ENCODE data around the gene MOSPD3. TPM values are rescaled to one million over a fixed set of nuclear protein-coding genes. Genes with fewer than 3 reads are reported as not detected.

MOSPD3 gene
- total RNA-seq, 1 donor from 2014 or later = 11.8 TPM

DNA sequence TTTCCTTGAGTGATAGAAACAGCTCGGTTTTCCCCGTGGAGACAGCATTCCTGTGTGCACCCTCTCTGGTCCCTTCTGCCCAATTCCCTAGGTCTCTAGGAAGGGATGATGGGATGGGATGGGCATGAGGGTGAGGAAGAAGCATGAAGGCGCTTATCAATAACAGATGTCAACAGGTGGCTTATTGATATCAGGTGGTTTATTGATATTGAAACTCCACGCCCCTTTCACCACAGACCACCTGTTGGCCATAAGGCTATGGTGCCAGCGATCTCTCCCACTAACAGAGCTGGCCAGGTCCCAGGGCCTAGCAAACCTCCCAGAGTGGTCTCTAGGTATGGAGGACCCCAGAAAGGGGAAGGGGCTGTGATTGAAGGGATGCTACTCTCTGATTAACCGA is 7.9 kb downstream of the MOSPD3 start:
- intact Hi-C loops (cut with DNase I) = no loop called here
- peaks cover 0 to 11% of the 10 kb centered on the region in 2 donors for H3K36me3 ChIP-seq
- H3K4me3 ChIP-seq = no peak overlapping the region
- TF ChIP-seq POLR2A (IDR thresholded peaks at IDR 0.05) = no peak
- TF ChIP-seq, protein P1, sequence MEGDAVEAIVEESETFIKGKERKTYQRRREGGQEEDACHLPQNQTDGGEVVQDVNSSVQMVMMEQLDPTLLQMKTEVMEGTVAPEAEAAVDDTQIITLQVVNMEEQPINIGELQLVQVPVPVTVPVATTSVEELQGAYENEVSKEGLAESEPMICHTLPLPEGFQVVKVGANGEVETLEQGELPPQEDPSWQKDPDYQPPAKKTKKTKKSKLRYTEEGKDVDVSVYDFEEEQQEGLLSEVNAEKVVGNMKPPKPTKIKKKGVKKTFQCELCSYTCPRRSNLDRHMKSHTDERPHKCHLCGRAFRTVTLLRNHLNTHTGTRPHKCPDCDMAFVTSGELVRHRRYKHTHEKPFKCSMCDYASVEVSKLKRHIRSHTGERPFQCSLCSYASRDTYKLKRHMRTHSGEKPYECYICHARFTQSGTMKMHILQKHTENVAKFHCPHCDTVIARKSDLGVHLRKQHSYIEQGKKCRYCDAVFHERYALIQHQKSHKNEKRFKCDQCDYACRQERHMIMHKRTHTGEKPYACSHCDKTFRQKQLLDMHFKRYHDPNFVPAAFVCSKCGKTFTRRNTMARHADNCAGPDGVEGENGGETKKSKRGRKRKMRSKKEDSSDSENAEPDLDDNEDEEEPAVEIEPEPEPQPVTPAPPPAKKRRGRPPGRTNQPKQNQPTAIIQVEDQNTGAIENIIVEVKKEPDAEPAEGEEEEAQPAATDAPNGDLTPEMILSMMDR (IDR thresholded peaks at IDR 0.05) = no peak
- H3K9me3 ChIP-seq = no peaks in the 10 kb centered on the region
- no peak overlapping the region for H3K27ac ChIP-seq
- H3K4me1 ChIP-seq = no peaks in the 10 kb centered on the region
- DNase-seq (ENCODE audit: extremely low spot score in 2 of 2) = no peak
- no peaks in the 10 kb centered on the region for H3K27me3 ChIP-seq

DNA sequence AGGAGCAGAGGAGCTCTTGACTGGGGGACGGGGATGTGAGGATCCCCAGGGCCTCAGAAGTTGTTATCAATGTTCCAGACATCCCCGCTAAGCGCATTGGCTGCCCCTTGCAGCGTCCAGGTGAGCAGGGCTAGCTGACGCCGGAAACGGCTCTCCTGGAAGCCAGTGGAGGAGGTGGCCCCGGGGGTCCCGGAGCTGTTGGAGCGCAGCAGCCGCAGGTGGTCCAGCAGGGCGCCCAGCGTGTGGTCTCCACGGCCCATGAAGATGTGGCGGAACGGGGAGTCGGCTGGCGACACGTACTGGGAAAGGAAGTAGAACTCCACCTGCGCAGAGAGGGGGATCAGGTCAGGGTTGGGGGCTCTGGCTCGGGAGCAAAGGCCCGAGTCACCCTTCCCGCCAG is 8.5 kb downstream of the MOSPD3 start:
- TF ChIP-seq, protein P1 (IDR thresholded peaks at IDR 0.05) = no peak
- TF ChIP-seq POLR2AphosphoS5 (IDR thresholded peaks at IDR 0.05; ENCODE audit: insufficient read depth in 1 of 2, low read depth in 1 of 2) (no peak), POLR2A (IDR thresholded peaks at IDR 0.05) (no peak)
- H3K4me3 ChIP-seq = no peak overlapping the region
- no peaks in the 10 kb centered on the region for H3K27me3 ChIP-seq
- H3K9me3 ChIP-seq = no peaks in the 10 kb centered on the region
- DNase-seq (ENCODE audit: extremely low spot score in 2 of 2) = no peak
- intact Hi-C loops (cut with DNase I) = no loop called here
- peaks cover under 1% of the 10 kb centered on the region for H3K4me1 ChIP-seq
- H3K36me3 ChIP-seq = peaks cover 0 to 5% of the 10 kb centered on the region in 2 donors
- H3K27ac ChIP-seq = no peak overlapping the region

DNA sequence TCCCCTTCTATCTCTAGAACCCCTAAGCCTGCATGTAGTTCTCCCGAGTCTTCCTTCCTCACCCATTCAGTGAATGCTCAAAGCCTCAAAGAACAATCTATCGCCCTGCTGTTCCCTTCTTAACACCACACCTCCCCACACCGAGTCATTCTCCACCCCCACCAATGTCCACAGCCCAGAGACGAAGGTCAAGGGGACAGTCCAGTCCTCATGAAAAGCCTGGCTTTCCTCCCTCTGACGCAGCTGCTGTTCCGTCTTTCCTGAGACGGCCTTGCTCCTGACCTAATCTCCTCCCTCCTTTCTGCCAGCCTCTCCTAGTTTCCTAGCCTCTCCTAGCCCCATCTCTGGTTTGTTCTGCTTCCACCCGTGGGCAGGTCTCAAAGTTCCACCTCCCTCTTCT is 9.2 kb downstream of the MOSPD3 start:
- Histone ChIP-seq H3K27ac (no peak overlapping the region), H3K4me1 (peaks cover 8% of the 10 kb centered on the region), H3K36me3 (peaks cover 0 to 5% of the 10 kb centered on the region in 2 donors), H3K27me3 (no peaks in the 10 kb centered on the region), H3K9me3 (no peaks in the 10 kb centered on the region), H3K4me3 (no peak overlapping the region)
- no peak for DNase-seq (ENCODE audit: extremely low spot score in 2 of 2)
- TF ChIP-seq POLR2A (IDR thresholded peaks at IDR 0.05) = no peak
- TF ChIP-seq, protein P1 (IDR thresholded peaks at IDR 0.05) = no peak
- no peak for TF ChIP-seq POLR2AphosphoS5 (IDR thresholded peaks at IDR 0.05; ENCODE audit: insufficient read depth in 1 of 2, low read depth in 1 of 2)
- intact Hi-C loops (cut with DNase I) = no loop called here

DNA sequence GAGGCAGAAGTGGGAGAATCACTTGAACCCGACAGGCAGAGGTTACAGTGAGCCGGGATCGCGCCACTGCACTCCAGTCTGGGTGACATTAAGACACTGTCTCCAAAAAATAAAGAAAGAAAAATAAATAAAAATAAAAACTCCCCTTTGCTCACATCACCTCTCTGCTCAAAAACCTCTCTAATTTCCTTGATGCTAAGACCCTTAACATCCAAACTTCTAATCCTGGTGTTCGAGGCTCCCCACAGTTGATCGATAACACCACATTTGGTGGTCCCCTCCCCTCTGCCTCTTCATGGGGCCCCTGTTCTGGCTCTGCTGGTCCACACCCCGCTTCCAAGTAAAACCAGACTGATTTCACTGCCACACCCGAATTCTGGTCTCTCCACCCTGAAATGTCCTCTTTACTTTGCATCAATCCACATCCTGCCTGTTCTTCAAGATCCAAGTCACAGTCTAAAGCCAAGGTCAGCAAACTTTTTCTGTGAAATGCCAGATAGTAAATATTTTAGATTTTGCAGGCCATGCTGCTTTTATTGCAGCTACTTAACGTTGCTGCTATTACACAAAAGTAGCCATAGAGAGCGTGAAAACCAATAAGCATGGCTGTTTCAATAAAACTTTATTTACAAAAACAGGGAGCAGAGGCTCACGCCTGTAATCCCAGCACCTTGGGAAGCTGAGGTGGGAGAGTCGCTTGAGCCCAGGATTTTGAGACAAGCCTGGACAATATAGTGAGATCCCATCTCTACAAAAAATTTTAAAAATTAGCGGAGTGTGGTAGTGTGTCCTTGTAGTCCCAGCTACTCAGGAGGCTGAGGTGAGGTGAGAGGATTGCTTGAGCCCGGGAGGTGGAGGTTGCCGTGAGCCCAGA is 11.8 kb downstream of the MOSPD3 start:
- TF ChIP-seq POLR2AphosphoS5 (IDR thresholded peaks at IDR 0.05; ENCODE audit: insufficient read depth in 1 of 2, low read depth in 1 of 2) = no peak
- H3K4me3 ChIP-seq = no peak overlapping the region
- no peak for DNase-seq (ENCODE audit: extremely low spot score in 2 of 2)
- H3K9me3 ChIP-seq = no peaks in the 10 kb centered on the region
- H3K27me3 ChIP-seq = no peaks in the 10 kb centered on the region
- intact Hi-C loops (cut with DNase I) = no loop called here
- no peak overlapping the region for H3K27ac ChIP-seq
- peaks cover 15% of the 10 kb centered on the region for H3K4me1 ChIP-seq
- peaks cover 0 to 5% of the 10 kb centered on the region in 2 donors for H3K36me3 ChIP-seq

DNA sequence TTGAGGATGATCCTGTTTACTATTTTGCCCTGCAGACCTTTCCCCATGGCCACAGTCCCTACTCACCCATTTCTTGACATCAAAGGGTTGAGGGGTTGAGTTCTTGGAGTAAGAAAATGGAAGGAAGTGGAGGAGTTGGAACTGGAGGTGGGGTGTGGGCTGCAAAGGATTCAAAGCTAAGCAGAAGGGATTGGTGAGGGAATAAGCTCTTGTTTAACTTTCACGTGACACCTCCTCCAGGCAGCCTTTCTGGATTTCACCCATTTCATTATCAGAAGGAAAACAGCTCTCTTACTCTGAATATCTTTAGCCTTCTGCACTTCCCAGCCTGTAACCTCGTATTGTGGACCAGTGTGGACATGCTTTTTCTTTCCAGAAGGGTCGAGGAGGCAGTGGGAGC is 13.7 kb downstream of the MOSPD3 start:
- H3K4me3 ChIP-seq = peak overlapping the region; percentile 35 to 41
- TF ChIP-seq POLR2AphosphoS5 (IDR thresholded peaks at IDR 0.05; ENCODE audit: insufficient read depth in 1 of 2, low read depth in 1 of 2) = no peak
- TF ChIP-seq, protein P1 (IDR thresholded peaks at IDR 0.05) = no peak

More for the DNA sequence above, 13.7 kb downstream of the MOSPD3 start:
- intact Hi-C loops (cut with DNase I) = no loop called here
- DNase-seq (ENCODE audit: extremely low spot score in 2 of 2) = no peak
- H3K27me3 ChIP-seq = no peaks in the 10 kb centered on the region
- peaks cover 15% of the 10 kb centered on the region for H3K4me1 ChIP-seq
- H3K27ac ChIP-seq = peak overlapping the region; percentile 20
- H3K9me3 ChIP-seq = no peaks in the 10 kb centered on the region
- no peaks in the 10 kb centered on the region for H3K36me3 ChIP-seq
